Lower leg skin (tissue), 3 donors: Measurements from ENCODE around the gene PCDHGB6.

ENCODE experiments used
- POLR2A ChIP-seq, 2 donors: fragments of 450-650 bp; IDR thresholded peaks; one replicate each; pipeline ENCODE4 v1.6.1; 2016 to 2017; ENCODE audit warnings: antibody characterized with exemption in 2 of 2, mild to moderate bottlenecking in 1 of 2, moderate library complexity in 1 of 2
- TF ChIP-seq, protein P1 (sequence below), 3 donors: fragments of 450-650 bp; IDR thresholded peaks; one replicate each; pipeline ENCODE4 v1.5.1; 2016; ENCODE audit warnings: antibody characterized with exemption in 3 of 3, mild to moderate bottlenecking in 3 of 3, moderate library complexity in 2 of 3

GRCh38 chr5:141427783-141428426, 20.1 kb downstream of the PCDHGB6 start:
- TF ChIP-seq, protein P1, sequence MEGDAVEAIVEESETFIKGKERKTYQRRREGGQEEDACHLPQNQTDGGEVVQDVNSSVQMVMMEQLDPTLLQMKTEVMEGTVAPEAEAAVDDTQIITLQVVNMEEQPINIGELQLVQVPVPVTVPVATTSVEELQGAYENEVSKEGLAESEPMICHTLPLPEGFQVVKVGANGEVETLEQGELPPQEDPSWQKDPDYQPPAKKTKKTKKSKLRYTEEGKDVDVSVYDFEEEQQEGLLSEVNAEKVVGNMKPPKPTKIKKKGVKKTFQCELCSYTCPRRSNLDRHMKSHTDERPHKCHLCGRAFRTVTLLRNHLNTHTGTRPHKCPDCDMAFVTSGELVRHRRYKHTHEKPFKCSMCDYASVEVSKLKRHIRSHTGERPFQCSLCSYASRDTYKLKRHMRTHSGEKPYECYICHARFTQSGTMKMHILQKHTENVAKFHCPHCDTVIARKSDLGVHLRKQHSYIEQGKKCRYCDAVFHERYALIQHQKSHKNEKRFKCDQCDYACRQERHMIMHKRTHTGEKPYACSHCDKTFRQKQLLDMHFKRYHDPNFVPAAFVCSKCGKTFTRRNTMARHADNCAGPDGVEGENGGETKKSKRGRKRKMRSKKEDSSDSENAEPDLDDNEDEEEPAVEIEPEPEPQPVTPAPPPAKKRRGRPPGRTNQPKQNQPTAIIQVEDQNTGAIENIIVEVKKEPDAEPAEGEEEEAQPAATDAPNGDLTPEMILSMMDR (IDR thresholded peaks at IDR 0.05) = no peak
- no peak for TF ChIP-seq POLR2A (IDR thresholded peaks at IDR 0.05)
